Nephron progenitor cell (in vitro differentiated cells): ENCODE measurements around the gene STON1.

Experiments
- DNase-seq: peaks from one replicate; pipeline ENCODE4 v3.0.0; 2021
- H3K27ac Mint-ChIP-seq: 2 replicates; pipeline ENCODE4 v1.8.0; 2021; ENCODE audit warnings: mild to moderate bottlenecking, moderate library complexity, mixed read lengths
- H3K27me3 Mint-ChIP-seq: 2 replicates; pipeline ENCODE4 v1.8.0; 2021; ENCODE audit warnings: mild to moderate bottlenecking, low read depth, mixed read lengths; ENCODE audit not compliant: poor library complexity
- H3K36me3 Mint-ChIP-seq: 2 replicates; pipeline ENCODE4 v1.8.0; 2021; ENCODE audit warnings: low read depth, mixed read lengths
- H3K4me1 Mint-ChIP-seq: 2 replicates; pipeline ENCODE4 v1.8.0; 2021; ENCODE audit warnings: mixed read lengths
- H3K4me3 Mint-ChIP-seq: 2 replicates; pipeline ENCODE4 v1.8.0; 2021; ENCODE audit warnings: mild to moderate bottlenecking, moderate library complexity, mixed read lengths
- H3K9me3 Mint-ChIP-seq: 2 replicates; pipeline ENCODE4 v1.8.0; 2021; ENCODE audit warnings: mild to moderate bottlenecking, moderate library complexity, mixed read lengths
- TF ChIP-seq, protein P1 (sequence below): fragments of 200-600 bp; sonication (generic); IDR thresholded peaks from 2 replicates; pipeline ENCODE4 v1.5.0; 2021; ENCODE audit warnings: antibody characterized with exemption

Gene STON1

DNA sequence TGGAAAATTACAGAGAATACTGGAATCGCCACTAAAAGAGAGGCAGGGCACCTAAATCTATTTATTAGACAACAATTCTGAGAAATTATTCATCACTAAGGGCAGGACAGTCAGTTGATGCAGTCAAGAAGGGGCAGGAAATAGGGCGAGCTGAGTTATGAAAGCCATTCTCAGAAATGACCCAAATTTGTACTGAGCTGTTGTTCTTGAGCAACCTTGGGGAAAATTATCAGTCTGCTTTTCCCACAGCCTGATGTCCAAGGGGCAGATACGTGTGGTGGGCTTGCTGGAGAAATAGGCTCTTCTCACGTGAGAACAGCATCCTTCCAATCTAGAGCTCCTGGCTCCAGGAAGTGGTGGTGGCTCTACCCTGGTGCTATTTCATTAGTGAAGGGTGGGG lies 38.6 kb downstream of the STON1 start:
- Mint-ChIP-seq H3K9me3 (peaks cover 4% of the 10 kb centered on the region), H3K36me3 (peaks cover 47% of the 10 kb centered on the region), H3K4me1 (peaks cover 24% of the 10 kb centered on the region), H3K4me3 (no peak overlapping the region), H3K27me3 (peaks cover 6% of the 10 kb centered on the region), H3K27ac (no peak overlapping the region)
- TF ChIP-seq, protein P1, sequence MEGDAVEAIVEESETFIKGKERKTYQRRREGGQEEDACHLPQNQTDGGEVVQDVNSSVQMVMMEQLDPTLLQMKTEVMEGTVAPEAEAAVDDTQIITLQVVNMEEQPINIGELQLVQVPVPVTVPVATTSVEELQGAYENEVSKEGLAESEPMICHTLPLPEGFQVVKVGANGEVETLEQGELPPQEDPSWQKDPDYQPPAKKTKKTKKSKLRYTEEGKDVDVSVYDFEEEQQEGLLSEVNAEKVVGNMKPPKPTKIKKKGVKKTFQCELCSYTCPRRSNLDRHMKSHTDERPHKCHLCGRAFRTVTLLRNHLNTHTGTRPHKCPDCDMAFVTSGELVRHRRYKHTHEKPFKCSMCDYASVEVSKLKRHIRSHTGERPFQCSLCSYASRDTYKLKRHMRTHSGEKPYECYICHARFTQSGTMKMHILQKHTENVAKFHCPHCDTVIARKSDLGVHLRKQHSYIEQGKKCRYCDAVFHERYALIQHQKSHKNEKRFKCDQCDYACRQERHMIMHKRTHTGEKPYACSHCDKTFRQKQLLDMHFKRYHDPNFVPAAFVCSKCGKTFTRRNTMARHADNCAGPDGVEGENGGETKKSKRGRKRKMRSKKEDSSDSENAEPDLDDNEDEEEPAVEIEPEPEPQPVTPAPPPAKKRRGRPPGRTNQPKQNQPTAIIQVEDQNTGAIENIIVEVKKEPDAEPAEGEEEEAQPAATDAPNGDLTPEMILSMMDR: no peak
- DNase-seq: no peak

DNA sequence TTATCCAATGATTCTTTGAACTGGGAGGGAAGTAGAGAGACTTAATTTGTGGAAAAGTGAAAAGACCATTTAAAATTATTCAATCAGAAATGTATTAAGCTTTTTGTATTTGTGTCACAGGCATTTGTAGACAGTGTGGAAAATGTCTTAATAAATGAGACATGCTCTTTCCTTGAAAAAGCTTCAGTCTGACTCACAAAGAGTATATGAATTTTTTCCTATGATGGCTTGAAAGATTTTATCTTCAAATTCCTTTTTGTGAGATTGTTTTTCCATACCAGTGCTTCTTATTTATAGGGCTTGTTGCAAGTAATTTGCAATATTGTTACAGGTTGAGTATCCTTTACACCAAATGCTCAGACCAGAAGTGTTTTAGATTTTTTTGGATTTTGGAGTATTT lies 39.5 kb downstream of the STON1 start:
- Mint-ChIP-seq H3K27ac (no peak overlapping the region), H3K36me3 (peaks cover 51% of the 10 kb centered on the region), H3K4me3 (no peak overlapping the region), H3K4me1 (peaks cover 24% of the 10 kb centered on the region), H3K27me3 (peaks cover 6% of the 10 kb centered on the region), H3K9me3 (peaks cover 4% of the 10 kb centered on the region)
- no peak for DNase-seq
- TF ChIP-seq, protein P1: no peak

DNA sequence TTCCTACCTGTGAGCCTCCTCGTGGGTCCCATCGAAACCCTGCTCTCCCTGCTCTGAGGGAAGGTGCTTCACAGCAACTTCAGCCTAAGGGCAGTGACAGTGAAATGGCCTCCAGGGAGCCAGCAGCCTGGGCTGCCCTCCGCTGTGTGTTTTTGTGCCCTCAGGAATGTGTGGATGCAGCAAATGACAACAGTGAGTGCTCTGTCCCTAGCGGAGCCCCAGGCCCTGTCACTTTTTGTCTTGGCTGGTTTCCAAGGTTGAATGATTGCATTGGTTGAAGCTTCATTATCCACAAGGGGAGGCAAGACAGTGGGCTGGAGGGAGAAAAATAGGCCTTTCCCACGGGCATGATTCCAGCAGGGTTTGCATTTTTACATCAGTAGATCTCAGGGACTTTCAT lies 42.9 kb downstream of the STON1 start:
- DNase-seq: peak; percentile 34
- Mint-ChIP-seq H3K4me3 (no peak overlapping the region), H3K27me3 (peaks cover 8% of the 10 kb centered on the region), H3K4me1 (peaks cover 18% of the 10 kb centered on the region), H3K9me3 (peaks cover 4% of the 10 kb centered on the region), H3K36me3 (peaks cover 55% of the 10 kb centered on the region), H3K27ac (peak overlapping the region; percentile 88)
- TF ChIP-seq, protein P1: no peak

DNA sequence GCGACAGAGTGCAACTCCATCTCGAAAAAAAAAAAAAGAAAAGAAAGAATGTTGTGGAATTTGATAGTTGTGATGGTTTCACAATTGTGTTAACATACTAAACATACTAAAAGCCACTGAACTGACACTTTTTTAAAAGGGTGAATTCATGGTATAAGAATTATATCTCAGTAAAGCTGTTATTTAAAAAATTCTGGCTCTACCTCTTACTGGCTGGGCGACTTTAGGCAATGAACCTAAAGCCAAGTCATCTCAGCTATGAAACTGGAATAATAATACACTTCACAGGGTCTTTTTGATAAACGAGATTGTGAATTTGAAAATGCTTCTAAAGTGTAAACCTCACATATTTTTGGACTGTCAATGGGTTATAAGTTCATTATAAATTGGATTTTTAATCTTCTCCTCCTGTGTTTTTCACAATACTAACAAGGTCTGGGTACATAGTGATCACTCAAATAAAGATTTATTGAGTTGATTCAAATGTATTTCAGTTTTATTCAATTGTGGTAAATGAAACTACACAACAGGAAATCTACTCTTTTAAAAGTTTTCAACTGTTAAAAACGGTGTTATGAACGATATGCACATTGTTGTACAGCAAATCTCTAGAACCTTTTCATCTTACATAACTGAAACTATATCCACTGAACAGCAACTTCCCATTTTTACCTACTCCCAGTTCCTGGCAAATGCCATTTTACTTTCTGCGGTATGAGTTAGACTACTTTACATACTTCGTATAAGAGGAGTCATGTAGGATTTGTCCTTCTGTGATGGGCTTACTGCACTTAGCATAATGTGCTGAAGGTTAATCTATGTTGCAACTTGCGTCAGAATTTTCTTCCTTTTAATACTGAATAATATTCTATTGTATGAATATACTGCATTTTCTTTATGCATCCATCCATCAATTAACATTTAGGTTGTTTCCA lies 44.7 kb downstream of the STON1 start:
- TF ChIP-seq, protein P1: no peak
- peaks cover 2% of the 10 kb centered on the region for H3K27me3 Mint-ChIP-seq
- no peak overlapping the region for H3K4me3 Mint-ChIP-seq
- H3K27ac Mint-ChIP-seq: no peak overlapping the region
- peaks cover 8% of the 10 kb centered on the region for H3K9me3 Mint-ChIP-seq
- H3K36me3 Mint-ChIP-seq: peaks cover 47% of the 10 kb centered on the region
- no peak for DNase-seq
- H3K4me1 Mint-ChIP-seq: peaks cover 18% of the 10 kb centered on the region

DNA sequence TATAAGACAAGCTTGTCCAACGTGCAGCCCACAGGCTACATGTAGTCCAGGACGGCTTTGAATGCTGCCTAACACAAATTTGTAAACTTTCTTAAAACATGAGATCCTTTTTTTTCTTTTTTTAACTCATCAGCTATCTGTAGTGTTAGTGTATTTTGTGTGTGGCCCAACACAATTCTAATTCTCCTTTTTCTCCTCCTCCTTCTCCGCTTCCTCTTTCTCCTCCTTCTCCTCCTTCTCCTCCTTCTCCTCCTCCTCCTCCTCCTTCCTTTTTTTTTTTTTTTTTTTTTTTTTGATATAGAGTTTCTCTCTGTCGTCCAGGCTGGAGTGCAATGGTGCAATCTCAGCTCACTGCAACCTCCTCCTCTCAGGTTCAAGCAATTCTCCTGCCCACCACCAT lies 48.4 kb downstream of the STON1 start:
- DNase-seq: no peak
- peaks cover 20% of the 10 kb centered on the region for H3K9me3 Mint-ChIP-seq
- peaks cover 69% of the 10 kb centered on the region for H3K36me3 Mint-ChIP-seq
- TF ChIP-seq, protein P1: no peak
- no peak overlapping the region for H3K27ac Mint-ChIP-seq
- H3K4me1 Mint-ChIP-seq: no peaks in the 10 kb centered on the region
- no peak overlapping the region for H3K4me3 Mint-ChIP-seq
- peaks cover 2% of the 10 kb centered on the region for H3K27me3 Mint-ChIP-seq

DNA sequence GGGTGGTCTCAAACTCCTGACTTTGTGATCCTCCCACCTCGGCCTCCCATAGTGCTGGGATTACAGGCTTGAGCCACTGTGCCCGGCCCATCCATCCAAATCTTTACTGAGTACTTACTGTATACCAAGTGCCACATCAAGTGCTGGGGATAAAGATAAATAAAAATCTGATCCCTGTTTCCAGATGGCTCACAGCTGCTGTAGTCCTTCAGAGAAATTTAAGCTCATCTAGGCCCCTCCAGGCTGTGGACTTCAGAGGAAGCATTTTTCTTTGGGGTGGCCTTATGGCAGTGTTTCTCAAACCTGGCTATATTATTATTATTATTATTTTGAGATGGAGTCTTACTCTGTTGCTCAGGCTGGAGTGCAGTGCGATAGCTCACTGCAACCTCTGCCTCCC lies 54.0 kb downstream of the STON1 start:
- peaks cover 15% of the 10 kb centered on the region for H3K4me1 Mint-ChIP-seq
- H3K27me3 Mint-ChIP-seq: no peaks in the 10 kb centered on the region
- no peak overlapping the region for H3K27ac Mint-ChIP-seq

More for the DNA sequence above, 54.0 kb downstream of the STON1 start:
- Mint-ChIP-seq H3K4me3 (no peak overlapping the region), H3K9me3 (peaks cover 20% of the 10 kb centered on the region), H3K36me3 (peaks cover 72% of the 10 kb centered on the region)
- no peak for DNase-seq
- TF ChIP-seq, protein P1: no peak
